GM04504 (cell line): ENCODE results near the gene NUP107.

ENCODE experiments used
- DNase-seq: peaks from one replicate; pipeline ENCODE4 v3.0.0-alpha.2; 2012; ENCODE audit warnings: low read depth

The NUP107 gene

DNA sequence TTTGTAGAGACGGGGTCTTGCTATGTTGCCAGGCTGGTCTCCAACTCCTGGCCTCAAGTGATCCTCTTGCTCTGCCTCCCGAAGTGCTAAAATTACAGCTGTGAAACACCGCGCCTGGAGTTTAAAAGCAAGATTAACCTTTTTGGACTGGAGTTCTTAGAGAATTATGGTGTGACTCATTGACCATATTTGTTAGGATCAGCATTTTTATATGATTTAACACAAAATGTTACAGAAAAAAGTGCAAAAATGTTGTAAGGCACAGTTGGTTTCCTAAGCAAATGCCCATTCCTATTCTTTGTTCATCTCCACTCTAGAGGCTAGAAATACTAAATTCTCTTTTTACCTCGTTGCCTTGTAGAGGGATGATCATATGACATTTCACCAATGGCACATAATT is 86.8 kb downstream of the NUP107 start:
- DNase-seq = no peak

DNA sequence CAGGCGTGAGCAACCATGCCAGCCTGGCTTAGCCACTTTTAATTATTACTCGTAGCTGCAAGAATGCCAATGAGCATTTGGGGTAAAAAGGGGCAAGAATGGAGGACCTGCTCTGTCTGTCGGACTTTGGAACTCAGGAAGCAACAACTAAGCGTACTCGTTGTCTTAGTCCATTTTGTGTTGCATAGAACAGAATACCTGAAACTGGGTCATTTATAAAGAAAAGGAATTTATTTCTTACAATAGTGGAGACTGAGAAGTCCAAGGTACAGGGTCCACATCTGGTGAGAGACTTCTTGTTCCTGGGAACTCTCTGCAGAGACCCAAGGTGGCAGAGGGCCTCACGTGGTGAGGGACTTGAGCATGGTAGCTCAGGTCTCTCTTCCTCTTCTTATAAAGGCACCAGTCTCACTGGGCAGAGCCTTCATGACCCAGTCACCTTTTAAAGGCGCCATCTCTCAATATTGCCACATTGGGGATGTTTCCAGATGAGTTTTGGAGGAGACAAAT is 88.4 kb downstream of the NUP107 start:
- no peak for DNase-seq

DNA sequence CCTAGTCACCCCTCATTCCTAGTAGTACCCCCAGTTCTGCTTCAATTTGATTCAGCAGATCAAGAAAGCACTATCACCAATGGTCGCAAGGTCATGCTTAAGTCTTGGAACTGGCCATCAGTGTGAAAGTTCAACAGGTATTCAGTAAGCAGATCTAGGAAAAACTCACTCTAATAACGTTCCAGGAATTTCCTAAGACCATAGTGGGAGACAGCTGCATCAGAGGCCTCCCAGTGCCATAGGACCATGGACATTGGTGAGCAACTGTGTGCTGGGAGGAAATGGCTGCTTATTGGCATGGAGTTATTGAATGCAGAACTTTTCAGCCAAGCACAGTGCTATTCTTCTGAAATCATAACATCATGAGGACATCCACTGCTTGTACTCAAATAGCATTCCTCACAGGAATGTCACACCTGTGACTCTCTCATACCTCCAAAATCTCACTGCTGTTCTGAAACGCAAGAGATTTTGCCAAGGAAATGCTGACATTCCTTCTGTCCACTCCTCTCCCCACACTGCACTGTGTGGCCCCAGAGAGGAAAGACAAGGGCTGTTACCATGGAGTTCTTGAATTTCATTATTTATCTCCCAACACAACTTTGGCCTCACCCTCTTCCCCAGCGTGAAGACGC is 90.3 kb downstream of the NUP107 start:
- DNase-seq = no peak

DNA sequence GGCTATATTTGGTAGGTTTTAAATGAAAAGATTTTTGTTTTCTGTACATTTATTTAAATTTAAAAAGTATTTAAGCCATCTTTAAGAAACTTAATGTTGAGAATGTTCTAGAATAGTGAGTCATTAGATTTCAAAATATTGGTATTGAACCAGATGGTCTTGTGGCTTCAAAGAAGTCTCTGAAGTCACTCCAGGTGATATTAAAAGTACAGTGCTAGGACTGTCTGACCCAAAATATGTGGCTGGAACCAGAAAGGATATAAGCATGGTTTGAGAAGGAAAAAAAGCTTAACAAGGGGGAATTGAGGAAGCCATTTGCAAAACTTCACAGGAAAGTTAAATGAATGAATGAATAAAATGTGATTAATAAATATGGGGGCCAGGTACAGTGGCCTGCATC is 92.5 kb downstream of the NUP107 start:
- no peak for DNase-seq

DNA sequence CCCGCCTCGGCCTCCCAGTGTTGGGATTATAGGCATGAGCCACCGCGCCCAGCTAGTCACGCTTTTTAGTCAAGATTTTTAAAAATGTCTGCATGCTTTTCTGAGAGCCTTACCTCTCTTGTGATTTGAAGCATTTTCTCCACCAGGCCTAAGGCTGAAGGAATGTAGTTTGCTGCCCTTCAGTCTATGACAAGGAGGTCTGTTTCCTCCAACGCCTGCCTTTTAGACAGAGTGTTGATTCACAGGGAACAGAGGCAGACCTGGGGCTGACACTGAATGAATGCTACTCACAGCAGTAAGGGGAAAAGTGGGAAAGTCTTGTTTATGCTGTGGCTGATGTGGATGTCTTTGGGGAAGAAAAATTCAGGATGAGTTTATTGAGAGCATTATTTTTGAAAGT is 94.0 kb downstream of the NUP107 start:
- DNase-seq = no peak

DNA sequence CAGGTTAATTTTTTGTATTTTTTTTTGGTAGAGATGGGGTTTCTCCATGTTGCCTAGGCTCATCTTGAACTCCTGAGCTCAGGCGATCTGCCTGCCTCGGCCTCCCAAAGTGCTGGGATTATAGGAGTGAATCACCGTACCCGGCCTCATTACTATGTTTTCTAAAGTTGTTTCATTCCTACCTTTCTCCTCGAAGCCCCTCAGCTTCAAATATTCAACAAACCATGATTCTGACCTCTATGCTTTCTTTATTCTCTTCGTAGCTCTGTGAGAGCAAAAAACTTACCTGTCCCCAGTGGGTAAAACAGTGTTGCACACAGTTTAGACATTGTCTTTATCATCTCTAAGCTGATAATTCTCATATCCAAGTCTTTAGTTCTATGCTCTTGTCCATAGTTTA is 95.0 kb downstream of the NUP107 start:
- DNase-seq = no peak

DNA sequence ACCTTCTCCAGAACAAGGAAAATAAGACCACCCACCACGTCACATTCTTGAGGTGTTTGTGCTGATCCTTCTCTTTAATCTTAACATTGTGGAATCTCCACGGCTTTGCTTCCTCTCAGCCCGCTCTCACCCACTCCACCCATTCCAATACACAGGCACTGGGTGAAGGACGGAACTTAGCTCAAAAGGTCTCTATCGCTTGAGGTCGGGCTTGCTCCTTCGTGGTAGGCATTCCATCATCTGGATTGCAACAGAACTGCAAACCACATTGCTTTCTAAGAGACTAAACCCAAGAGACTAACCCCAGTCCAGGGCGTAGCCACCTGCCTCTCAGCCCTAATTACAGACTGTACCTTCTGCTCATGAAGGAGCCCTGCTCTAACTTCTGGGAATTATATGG is 97.2 kb downstream of the NUP107 start:
- no peak for DNase-seq

DNA sequence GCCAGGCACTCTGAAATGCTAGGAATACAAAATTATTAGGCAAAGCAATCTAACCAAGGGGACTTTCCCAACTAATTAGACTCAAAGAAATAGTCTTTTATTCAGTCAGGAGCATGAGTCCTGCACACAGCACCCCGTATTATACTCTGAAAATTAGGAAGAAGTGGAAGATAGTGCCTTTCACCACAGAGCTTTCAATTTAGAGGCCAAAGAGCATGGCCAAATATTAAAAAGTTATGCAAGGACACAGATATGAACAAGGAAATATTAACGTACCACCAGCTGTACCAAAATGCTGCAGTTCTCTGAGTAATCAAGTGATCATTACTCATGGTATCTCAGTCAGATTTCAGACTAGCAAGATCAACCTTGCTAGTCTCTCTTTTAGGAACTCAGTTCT is 98.6 kb downstream of the NUP107 start:
- no peak for DNase-seq

DNA sequence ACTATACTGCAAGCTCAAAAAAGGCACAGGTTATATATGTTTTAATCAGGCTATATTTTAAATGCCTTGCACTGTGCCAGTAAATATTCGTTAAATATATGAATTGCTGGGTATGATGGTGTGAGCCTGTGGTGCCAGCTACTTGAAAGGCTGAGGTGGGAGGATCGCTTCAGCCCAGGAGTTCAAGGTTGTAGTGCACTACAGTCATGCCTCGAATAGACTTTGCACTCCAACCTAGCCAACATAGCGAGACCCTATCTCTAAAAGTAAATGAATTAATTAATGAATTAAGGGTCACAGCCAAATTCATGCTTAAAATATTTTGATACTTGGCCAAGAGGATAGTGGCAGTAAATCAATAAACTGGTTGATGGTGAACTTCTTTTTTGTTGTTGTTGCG is 99.0 kb downstream of the NUP107 start:
- no peak for DNase-seq

DNA sequence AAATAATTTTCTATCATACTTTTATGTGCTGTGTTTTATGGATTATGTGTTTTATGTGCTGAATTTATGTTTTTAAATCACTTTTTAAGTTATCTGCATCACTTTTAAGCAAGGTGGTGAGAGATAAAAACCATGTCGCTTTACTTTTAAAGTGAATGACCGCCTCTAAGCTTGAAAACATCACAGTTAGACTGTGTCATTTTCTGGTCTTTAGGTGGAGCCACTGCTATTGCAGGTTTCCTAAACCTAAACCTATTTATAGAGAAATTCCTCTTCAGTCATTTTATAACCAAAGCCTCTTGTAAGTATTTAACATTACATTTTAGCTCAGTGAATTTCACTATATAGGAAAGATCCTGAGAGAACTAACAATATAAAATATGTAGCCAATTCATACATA is 100.2 kb downstream of the NUP107 start:
- no peak for DNase-seq

DNA sequence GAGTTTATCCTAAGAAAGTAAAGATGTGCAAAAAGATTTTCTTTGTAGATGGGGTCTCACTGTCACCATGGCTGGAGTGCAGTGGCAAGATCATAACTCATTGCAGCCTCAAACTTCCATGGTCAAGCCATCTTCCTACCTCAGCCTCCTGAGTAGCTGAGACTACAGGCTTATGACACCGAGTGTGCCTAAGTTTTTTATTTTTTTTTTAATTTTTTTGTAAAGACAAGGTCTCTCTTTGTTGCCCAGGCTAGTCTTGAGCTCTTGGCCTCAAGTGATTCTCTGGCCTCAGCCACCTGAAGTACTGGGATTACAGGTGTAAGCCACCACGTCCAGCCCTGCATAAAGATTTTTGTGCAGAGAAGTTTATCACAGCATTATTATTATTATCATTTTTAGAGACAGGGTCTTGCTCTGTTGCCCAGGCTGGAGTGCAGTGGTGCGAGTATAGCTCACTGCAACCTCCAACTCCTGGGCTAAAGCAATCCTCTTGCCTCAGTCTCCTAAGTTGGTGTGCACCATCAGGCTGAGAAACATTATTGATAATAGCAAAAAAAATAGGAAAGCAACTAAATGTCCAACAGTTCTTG is 101.9 kb downstream of the NUP107 start:
- no peak for DNase-seq

DNA sequence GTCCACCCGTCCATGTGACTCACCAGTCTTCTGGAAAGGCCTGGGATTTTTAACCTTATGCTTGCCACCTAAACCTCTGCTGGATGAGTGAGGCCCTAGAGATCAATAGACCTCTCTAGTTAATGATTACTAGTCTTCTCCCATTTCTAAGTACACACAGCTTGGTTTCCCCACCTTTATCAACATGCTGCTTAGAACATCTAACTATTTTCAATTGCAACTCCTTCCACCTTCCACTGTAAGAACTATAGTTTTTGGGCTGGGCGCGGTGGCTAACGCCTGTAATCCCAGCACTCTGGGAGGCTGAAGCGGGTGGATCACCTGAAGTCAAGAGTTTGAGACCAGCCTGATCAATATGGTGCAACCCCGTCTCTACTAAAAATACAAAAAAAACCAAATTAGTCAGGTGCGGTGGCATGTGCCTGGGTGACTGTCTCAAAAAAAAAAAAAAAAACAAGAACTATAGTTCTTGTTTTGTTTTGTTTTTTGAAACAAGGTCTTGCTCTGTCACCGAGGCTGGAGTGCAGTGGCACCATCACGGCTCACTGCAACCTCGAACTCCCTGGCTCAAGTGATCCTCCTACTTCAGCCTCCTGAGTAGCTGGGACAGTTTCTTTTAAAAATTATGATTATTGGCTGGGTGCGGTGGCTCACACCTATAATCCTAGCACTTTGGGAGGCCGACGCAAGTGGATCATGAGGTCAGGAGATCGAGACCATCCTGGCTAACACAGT is 102.5 kb downstream of the NUP107 start:
- no peak for DNase-seq

DNA sequence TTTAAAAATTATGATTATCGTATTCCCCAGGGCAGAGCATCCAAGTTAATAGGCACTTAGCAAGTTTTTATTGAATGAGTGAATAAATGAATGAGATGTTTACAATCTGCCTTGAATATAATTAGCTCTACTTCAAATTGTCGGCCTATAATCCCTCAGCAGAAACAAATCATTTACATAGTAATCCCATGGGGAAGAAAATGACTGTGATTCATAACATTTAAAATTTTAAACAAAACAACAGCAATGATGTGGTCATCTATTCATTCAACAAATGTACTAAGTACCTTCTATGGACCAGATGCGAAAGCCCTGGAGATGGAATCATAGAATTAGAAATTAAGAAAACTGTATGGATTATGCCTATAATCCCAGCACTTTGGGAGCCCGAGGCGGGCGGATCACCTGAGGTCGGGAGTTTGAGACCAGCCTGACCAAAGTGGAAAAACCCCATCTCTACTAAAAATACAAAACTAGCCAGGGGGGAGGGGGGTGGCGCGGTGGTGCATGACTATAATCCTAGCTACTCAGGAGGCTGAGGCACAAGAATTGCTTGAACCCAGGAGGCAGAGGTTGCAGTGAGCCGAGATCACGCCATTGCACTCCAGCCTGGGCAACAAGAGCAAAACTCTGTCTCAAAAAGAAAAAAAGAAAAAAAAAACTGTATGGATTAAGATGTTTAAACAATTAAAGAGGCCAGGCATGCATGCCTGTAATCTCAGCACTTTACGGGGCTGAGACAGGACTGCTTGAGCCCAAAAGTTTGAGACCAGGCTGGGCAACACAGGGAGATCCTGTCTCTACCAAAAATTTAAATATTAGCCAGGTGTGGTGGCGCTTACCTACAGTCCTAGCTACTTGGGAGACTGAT is 103.5 kb downstream of the NUP107 start:
- no peak for DNase-seq

DNA sequence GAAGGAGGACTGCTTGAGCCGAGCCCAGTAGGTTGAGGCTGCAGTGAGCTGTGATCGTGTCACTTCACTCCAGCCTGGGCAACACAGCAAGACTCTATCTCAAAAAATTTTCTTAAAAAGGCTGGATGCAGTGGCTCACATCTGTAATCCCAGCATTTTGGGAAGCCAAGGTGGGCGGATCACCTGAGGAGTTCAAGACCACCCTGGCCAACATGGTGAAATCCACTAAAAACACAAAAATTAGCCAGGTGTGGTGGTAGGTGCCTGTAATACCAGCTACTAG is 104.1 kb downstream of the NUP107 start:
- no peak for DNase-seq

DNA sequence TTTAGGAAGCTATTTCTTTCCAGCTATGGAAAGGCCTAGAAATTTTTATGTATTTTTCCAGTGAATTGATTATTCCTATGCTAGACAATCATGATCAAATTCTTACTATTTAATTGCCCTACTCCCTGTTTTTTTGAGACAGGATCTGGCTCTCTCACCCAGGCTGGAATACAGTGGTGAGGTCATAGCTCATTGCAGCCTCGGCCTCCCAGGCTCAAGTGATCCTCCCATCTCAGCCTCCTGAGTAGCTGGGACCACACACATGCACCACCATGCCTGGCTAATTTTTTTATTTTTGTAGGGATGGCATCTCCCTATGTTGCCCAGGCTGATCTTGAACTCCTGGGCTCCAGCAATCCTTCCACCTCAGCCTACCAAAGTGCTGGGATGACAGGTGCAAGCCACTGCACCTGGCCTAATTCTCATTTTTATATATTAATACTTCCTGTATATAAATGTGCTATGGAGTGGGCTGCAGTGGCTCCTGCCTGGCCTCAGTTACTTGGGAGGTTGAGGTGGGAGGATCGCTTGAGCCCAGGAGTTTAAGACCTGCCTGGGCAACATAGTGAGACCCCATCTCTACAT is 105.2 kb downstream of the NUP107 start:
- no peak for DNase-seq

DNA sequence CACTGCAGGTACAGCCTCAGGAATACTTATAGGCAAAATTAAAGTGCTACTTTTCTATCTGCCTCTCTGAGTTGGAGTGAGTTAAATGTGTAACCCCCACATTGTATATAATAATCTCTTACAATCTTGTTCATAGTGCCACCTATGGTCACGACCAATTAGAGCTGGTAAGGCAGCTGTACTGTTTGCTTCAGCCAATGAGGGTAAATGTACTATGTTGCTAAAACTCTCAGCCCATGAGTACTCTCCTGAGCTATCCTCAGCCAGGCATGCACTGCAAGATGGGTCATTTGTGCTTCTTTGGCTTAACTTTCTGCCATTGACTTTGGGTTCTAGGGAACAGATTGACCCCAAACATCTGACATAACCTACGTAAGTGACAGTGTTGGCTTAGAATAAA is 106.2 kb downstream of the NUP107 start:
- DNase-seq = no peak

DNA sequence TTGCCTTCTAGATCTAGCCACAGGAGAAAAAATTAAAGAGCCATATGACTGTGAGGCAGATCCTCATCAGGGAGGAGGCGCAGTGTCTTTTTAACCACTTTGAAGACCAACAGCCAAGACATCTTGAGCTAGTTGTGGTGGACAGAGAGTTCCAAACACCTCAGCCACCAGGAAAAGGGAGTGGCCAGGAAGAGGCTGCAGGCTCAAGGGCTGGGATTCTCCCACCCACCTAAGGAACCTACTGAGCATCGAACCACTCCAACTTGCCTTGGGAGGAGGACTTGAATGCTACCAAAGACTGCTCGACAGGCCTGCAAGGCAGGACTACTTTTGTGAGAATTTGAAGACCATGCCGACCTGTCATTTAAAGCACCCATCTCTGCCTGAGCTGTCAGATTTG is 106.7 kb downstream of the NUP107 start:
- no peak for DNase-seq

DNA sequence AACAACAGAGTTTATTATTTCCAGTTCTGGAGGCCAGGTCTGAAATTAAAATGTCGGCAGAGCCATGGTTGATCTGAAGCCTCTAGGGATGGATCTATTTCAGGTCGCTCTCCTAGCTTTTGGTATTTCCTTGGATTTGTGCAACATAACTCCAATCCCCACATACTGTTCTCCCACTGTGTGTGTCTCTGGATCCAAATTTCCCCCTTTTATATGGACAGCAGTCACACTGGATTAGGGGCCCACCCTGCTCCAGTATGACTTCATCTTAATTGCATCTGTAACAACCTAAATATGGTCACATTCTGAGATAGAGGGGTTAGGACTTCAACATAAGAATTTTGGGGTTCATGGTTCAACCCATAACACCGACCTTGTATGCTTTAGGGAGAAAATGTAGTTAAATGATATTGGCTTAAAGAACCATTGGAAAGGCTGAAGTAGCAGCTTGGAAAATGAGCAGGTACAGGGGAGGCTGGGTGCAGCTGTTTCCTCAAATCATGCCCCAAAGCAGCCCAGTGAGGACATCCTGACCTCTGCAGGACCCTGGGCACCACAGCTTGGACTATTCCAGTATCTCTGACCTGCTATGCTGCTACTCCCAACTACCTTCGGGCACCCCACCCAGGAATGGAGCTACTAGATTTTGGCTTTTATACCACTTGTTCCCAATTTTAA is 107.3 kb downstream of the NUP107 start:
- no peak for DNase-seq

DNA sequence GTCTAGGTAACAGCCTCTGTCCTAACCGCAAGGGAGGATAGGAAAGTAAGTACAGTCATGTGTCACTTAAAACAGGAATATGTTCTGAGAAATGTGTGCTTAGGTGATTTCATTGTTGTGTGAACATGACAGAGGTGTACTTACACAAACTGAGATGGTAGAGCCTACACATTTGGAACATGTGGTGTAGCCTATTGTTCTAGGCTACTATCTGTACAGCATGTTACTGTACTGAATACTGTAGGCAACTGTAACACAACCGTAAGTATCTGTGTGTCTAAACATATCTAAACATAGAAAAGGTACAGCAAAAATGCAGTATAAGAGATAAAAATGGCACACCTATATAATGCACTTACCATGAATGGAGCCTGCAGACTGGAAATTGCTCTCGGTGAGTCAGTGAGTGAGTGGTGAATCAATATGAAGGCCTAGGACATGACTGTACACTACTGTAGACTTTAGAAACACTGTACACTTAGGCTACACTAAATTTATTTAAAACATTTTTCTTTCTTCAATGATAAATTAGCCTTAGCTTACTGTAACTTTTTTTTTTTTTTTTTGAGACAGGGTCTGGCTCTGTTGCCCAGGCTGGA is 108.0 kb downstream of the NUP107 start:
- DNase-seq = no peak
